Esophagus squamous epithelium (tissue), 4 donors: ENCODE measurements around the gene SEC14L6.

Experiments
- CTCF ChIP-seq, 6 experiments: fragments of 450-650 bp in 4 of 6; fragments of 200-600 bp in 2 of 6; sonication (generic) in 2 of 6; IDR thresholded peaks; one replicate each; pipeline ENCODE4 v1.5.1; 2016 to 2019; ENCODE audit warnings: antibody characterized with exemption in 6 of 6, mild to moderate bottlenecking in 4 of 6, moderate library complexity in 4 of 6
- POLR2A ChIP-seq, 4 donors: fragments of 450-650 bp; IDR thresholded peaks; one replicate each; pipeline ENCODE4 v1.6.1; 2017; ENCODE audit warnings: antibody characterized with exemption in 4 of 4, mild to moderate bottlenecking in 4 of 4, moderate library complexity in 3 of 4

DNA sequence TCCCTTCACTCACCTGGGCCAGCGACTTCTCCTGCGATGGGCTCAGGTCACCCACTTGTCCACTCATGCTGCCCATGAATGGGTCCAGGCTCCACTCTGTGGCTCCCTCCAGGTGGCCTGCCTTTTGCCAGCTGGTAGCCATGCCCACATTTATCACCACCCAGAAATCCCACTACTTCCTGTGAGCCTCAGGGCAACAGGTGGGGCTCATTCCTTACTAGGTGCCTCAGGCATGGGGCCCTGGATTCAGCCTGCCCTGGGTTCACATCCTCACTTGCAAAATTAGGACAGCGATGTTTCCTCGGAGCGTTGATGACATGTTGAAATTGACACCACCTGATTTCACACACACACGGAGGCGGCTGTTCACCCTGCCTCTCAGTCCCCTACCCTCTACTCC, at the start of gene SEC14L6:
- no peak for TF ChIP-seq CTCF (IDR thresholded peaks at IDR 0.05)
- TF ChIP-seq POLR2A (IDR thresholded peaks at IDR 0.05) = no peak
